Retinal pigment epithelial cell (primary cell): ENCODE measurements around the gene RUNDC3A.

Experiments
- DNase-seq: peaks from one replicate; pipeline ENCODE4 v3.0.0-alpha.2; 2010; ENCODE audit warnings: low read depth
- H3K4me3 ChIP-seq: 2 replicates; pipeline ENCODE4 v1.5.1; 2011; ENCODE audit warnings: mild to moderate bottlenecking, low read length, control low read depth, moderate library complexity
- TF ChIP-seq, protein P1 (sequence below): conservative IDR thresholded peaks from 2 replicates; pipeline ENCODE4 v1.5.1; 2011; ENCODE audit warnings: low read depth, low read length, control low read depth, inconsistent platforms

Gene RUNDC3A

GRCh38 chr17:44355642-44356099 is 47.3 kb downstream of the RUNDC3A start:
- no peak for DNase-seq
- H3K4me3 ChIP-seq: no peak overlapping the region
- TF ChIP-seq, protein P1, sequence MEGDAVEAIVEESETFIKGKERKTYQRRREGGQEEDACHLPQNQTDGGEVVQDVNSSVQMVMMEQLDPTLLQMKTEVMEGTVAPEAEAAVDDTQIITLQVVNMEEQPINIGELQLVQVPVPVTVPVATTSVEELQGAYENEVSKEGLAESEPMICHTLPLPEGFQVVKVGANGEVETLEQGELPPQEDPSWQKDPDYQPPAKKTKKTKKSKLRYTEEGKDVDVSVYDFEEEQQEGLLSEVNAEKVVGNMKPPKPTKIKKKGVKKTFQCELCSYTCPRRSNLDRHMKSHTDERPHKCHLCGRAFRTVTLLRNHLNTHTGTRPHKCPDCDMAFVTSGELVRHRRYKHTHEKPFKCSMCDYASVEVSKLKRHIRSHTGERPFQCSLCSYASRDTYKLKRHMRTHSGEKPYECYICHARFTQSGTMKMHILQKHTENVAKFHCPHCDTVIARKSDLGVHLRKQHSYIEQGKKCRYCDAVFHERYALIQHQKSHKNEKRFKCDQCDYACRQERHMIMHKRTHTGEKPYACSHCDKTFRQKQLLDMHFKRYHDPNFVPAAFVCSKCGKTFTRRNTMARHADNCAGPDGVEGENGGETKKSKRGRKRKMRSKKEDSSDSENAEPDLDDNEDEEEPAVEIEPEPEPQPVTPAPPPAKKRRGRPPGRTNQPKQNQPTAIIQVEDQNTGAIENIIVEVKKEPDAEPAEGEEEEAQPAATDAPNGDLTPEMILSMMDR: no peak

GRCh38 chr17:44356241-44356640 is 47.8 kb downstream of the RUNDC3A start:
- H3K4me3 ChIP-seq: no peak overlapping the region
- TF ChIP-seq, protein P1: no peak
- no peak for DNase-seq

DNA sequence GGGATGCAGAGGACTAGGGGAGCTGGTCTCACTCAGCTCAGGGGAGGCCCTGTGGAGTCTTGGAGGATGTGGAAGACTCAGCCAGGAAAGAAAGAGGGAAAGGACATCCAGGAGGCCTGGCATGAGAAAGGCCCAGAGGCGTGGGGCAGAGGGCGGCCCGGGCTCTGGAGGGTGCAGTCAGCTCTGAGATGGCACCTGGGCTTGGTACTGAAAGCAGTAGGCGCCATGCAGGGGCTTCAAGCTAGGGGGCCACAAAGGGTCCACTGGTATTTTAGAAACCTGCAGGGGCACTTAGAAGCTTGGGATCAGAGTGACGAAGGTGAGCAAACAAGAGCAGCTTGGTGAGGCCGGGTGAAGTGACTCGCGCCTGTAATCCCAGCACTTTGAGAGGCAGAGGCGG is 49.7 kb downstream of the RUNDC3A start:
- TF ChIP-seq, protein P1: no peak
- no peak overlapping the region for H3K4me3 ChIP-seq
- DNase-seq: no peak

DNA sequence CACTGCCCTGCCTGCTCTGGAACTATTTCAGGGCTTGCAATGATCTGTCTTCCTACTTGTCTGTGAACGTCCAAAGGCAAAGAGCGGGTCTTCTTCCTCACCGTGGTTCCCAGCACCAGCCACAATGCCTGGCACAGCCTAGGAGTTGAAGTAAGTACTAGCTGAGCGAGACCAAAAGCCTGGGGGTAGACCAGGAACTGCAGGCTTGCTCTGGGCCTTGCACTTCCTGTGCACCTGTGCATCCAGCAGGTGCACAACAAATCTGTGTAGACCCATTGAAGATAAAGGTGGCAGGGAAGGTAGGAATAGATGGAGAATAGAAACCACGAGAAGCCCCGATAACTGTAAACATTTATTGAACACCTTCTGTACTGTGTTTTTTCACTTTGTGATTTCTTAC is 50.6 kb downstream of the RUNDC3A start:
- TF ChIP-seq, protein P1: no peak
- DNase-seq: no peak
- H3K4me3 ChIP-seq: no peak overlapping the region

DNA sequence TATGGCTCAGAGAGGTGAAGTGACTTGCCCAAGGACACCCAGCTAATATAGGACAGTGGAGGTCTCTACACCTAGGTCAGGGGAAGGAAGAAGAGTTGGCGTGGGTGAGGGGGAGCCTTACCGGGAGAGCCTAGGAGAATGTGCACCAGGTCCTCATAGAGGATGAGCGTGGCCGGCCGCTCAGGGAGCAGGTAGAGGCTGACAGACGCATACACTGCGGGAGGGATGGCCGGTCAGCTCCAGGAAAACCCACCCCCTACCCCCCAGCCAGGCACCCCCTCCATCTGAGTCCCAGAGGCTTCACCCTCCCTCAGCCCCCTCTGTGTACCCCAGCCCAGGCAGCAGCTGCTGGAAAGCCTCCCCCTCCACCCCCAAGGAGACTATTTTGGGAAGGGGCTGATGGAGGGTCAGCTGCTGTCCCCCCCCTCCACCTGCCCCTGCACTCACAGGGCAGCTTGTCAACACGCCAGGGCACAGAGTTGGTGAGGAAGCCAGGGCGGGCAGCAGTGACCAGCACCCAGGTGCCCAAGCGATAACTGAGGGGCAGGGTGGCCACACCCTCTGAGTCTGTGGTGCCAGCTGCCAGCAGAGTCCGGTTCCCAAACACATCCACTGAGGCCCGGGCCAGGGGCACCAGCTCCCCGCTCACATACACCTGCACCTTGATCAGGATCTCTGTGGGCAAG is 51.2 kb downstream of the RUNDC3A start:
- TF ChIP-seq, protein P1: no peak

DNA sequence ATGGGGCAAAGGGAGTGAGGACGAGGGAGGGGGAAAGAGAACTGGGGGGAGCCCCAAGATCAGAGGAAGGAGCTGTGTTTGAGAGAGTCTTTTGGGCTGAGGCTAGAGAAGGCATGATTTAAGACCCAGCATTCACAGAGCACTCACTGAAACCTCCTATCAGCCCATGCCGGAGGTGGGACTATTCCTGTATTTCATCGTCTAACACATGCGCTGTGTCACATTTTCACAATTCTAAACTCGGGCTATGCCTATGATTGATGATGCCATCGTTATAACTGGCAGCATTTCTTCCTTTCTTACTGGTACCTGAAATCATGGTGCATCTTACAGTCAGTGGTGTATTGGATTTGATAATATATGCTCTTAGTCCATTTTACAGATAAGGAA is 51.7 kb downstream of the RUNDC3A start:
- H3K4me3 ChIP-seq: no peak overlapping the region
- TF ChIP-seq, protein P1: no peak
- no peak for DNase-seq

More for the DNA sequence above, 51.2 kb downstream of the RUNDC3A start:
- H3K4me3 ChIP-seq: no peak overlapping the region
- no peak for DNase-seq

DNA sequence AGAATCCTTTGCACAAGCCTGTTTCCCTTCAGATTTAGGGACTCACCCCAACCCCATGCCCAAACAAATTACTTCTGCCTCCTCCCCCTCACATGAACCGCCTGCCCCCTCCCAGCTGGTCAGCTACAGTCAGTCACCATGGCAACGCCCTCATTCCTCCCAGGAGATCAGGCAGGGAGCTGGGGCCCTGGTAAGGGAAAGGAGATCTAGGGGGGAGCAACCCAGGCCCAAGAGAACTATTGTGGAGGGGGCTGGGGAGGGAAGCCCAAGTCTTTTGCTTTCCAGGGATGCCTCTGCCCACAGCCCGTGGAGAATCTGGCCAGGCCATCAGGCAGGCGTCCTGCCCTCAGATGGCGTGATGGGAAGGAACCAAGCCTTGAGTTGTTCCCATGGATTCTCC is 52.4 kb downstream of the RUNDC3A start:
- no peak overlapping the region for H3K4me3 ChIP-seq
- no peak for DNase-seq

More for the DNA sequence above, 52.4 kb downstream of the RUNDC3A start:
- TF ChIP-seq, protein P1: no peak
